HL-60 (cell line): ENCODE data around the gene ARID1B.

Experiments used
- GABPA ChIP-seq: IDR thresholded peaks from 2 replicates; pipeline ENCODE4 v1.6.1; 2012; ENCODE audit warnings: low read depth
- POLR2AphosphoS5 ChIP-seq: IDR thresholded peaks from 2 replicates; pipeline ENCODE4 v1.6.1; 2012; ENCODE audit warnings: low read depth
- SPI1 ChIP-seq: IDR thresholded peaks from 2 replicates; pipeline ENCODE4 v1.6.1; 2012; ENCODE audit warnings: low read depth, mild to moderate bottlenecking, borderline replicate concordance
- TF ChIP-seq, protein P1 (sequence below): IDR thresholded peaks from one replicate; pipeline ENCODE4 v1.5.1; 2011; ENCODE audit warnings: low read length, control low read depth, inconsistent platforms; ENCODE audit not compliant: insufficient read depth
- TF ChIP-seq, protein P2 (sequence below): IDR thresholded peaks from 2 replicates; pipeline ENCODE4 v1.6.1; 2012; ENCODE audit warnings: low read depth; ENCODE audit not compliant: insufficient replicate concordance

DNA sequence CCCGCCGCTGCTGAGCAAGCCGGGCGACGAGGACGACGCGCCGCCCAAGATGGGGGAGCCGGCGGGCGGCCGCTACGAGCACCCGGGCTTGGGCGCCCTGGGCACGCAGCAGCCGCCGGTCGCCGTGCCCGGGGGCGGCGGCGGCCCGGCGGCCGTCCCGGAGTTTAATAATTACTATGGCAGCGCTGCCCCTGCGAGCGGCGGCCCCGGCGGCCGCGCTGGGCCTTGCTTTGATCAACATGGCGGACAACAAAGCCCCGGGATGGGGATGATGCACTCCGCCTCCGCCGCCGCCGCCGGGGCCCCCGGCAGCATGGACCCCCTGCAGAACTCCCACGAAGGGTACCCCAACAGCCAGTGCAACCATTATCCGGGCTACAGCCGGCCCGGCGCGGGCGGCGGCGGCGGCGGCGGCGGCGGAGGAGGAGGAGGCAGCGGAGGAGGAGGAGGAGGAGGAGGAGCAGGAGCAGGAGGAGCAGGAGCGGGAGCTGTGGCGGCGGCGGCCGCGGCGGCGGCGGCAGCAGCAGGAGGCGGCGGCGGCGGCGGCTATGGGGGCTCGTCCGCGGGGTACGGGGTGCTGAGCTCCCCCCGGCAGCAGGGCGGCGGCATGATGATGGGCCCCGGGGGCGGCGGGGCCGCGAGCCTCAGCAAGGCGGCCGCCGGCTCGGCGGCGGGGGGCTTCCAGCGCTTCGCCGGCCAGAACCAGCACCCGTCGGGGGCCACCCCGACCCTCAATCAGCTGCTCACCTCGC, 1.5 kb downstream of the ARID1B start:
- TF ChIP-seq GABPA (no peak), POLR2AphosphoS5 (no peak; the same call in 1 of the 2 replicates), SPI1 (no peak)
- TF ChIP-seq, protein P1, sequence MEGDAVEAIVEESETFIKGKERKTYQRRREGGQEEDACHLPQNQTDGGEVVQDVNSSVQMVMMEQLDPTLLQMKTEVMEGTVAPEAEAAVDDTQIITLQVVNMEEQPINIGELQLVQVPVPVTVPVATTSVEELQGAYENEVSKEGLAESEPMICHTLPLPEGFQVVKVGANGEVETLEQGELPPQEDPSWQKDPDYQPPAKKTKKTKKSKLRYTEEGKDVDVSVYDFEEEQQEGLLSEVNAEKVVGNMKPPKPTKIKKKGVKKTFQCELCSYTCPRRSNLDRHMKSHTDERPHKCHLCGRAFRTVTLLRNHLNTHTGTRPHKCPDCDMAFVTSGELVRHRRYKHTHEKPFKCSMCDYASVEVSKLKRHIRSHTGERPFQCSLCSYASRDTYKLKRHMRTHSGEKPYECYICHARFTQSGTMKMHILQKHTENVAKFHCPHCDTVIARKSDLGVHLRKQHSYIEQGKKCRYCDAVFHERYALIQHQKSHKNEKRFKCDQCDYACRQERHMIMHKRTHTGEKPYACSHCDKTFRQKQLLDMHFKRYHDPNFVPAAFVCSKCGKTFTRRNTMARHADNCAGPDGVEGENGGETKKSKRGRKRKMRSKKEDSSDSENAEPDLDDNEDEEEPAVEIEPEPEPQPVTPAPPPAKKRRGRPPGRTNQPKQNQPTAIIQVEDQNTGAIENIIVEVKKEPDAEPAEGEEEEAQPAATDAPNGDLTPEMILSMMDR: no peak
- TF ChIP-seq, protein P2, sequence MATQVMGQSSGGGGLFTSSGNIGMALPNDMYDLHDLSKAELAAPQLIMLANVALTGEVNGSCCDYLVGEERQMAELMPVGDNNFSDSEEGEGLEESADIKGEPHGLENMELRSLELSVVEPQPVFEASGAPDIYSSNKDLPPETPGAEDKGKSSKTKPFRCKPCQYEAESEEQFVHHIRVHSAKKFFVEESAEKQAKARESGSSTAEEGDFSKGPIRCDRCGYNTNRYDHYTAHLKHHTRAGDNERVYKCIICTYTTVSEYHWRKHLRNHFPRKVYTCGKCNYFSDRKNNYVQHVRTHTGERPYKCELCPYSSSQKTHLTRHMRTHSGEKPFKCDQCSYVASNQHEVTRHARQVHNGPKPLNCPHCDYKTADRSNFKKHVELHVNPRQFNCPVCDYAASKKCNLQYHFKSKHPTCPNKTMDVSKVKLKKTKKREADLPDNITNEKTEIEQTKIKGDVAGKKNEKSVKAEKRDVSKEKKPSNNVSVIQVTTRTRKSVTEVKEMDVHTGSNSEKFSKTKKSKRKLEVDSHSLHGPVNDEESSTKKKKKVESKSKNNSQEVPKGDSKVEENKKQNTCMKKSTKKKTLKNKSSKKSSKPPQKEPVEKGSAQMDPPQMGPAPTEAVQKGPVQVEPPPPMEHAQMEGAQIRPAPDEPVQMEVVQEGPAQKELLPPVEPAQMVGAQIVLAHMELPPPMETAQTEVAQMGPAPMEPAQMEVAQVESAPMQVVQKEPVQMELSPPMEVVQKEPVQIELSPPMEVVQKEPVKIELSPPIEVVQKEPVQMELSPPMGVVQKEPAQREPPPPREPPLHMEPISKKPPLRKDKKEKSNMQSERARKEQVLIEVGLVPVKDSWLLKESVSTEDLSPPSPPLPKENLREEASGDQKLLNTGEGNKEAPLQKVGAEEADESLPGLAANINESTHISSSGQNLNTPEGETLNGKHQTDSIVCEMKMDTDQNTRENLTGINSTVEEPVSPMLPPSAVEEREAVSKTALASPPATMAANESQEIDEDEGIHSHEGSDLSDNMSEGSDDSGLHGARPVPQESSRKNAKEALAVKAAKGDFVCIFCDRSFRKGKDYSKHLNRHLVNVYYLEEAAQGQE: no peak
